Thyroid gland (tissue), 4 donors: ENCODE data around the gene B4GALT3. TPM values are rescaled to one million over a fixed set of nuclear protein-coding genes. Genes with fewer than 3 reads are reported as not detected.

ENCODE experiments used
- DNase-seq, 2 donors: peaks; one replicate each; pipeline ENCODE4 v3.0.0-alpha.2; 2019
- H3K27ac ChIP-seq, 3 donors: fragments of 200-600 bp; sonication (generic); 1 replicate in 2 of 3; 2 replicates in 1 of 3; pipeline ENCODE4 v1.5.1; 2016 to 2019; ENCODE audit warnings: mild to moderate bottlenecking in 1 of 3, moderate library complexity in 1 of 3
- H3K27me3 ChIP-seq: fragments of 200-600 bp; sonication (generic); one replicate; pipeline ENCODE4 v1.5.1; 2019
- H3K36me3 ChIP-seq, 2 donors: fragments of 200-600 bp; sonication (generic); one replicate each; pipeline ENCODE4 v1.5.1; 2016 to 2019
- H3K4me1 ChIP-seq, 2 donors: fragments of 200-600 bp; sonication (generic); one replicate each; pipeline ENCODE4 v1.5.1; 2017 to 2019
- H3K4me3 ChIP-seq, 3 donors: fragments of 200-600 bp; sonication (generic); replicated peaks in 1 of 3; 1 replicate in 2 of 3; 2 replicates in 1 of 3; pipeline ENCODE4 v1.5.1; 2016; ENCODE audit warnings: mild to moderate bottlenecking in 1 of 3
- H3K9me3 ChIP-seq: fragments of 200-600 bp; sonication (generic); one replicate; pipeline ENCODE4 v1.5.1; 2017
- CTCF ChIP-seq, 6 experiments: fragments of 200-600 bp in 3 of 6; fragments of 450-650 bp in 3 of 6; sonication (generic) in 3 of 6; IDR thresholded peaks; one replicate each; pipeline ENCODE4 v1.5.1; 2016 to 2019; ENCODE audit warnings: antibody characterized with exemption in 6 of 6, mild to moderate bottlenecking in 2 of 6, inconsistent platforms in 1 of 6, moderate library complexity in 1 of 6
- POLR2A ChIP-seq, 2 donors: fragments of 450-650 bp; IDR thresholded peaks; one replicate each; pipeline ENCODE4 v1.6.1; 2017; ENCODE audit warnings: antibody characterized with exemption in 2 of 2, mild to moderate bottlenecking in 2 of 2, moderate library complexity in 1 of 2
- WGBS, 2 donors: methylation state at CpG; one replicate each; pipeline ENCODE4 v1.1.5; 2017; 5-methylcytosine and 5-hydroxymethylcytosine counted together
- intact Hi-C: fragments of 100-400 bp; cut with DNase I; formaldehyde crosslinking; loops from one replicate; pipeline ENCODE4 v1.15.1; 2023
- total RNA-seq, 4 donors: library from RNA; depleted of rRNA; stranded (reverse); fragments of >200 nt; gene quantifications; one replicate each; pipeline ENCODE4 v1.2.3, GENCODE V29; 2016

B4GALT3 gene
- total RNA-seq, 4 donors from 2014 or later = 24.1 to 34.0 (median 29.2) TPM

GRCh38 chr1:161131523-161132409 is 45.5 kb downstream of the B4GALT3 start:
- WGBS, 2 donors = 2 to 3% methylated on average over 22 of the region's 22 CpGs
- Histone ChIP-seq H3K4me1 (peaks cover 20 to 28% of the 10 kb centered on the region in 2 donors), H3K9me3 (no peaks in the 10 kb centered on the region), H3K36me3 (peaks cover 10% of the 10 kb centered on the region in 2 donors), H3K27me3 (no peaks in the 10 kb centered on the region), H3K27ac (peak overlapping the region; percentile 86 to 98 (median 89)), H3K4me3 (peak overlapping the region; percentile 55 to 82 (median 72))
- peak; percentile 31 to 35 for DNase-seq
- intact Hi-C loops = no loop called here
- peak in 1 of 2 donors; percentile 12 for TF ChIP-seq POLR2A (IDR thresholded peaks at IDR 0.05)
- no peak for TF ChIP-seq CTCF (IDR thresholded peaks at IDR 0.05)

- Histone ChIP-seq H3K4me3 (no peak overlapping the region), H3K4me1 (peaks cover 20 to 28% of the 10 kb centered on the region in 2 donors), H3K27me3 (no peaks in the 10 kb centered on the region), H3K27ac (no peak overlapping the region), H3K36me3 (peaks cover 10% of the 10 kb centered on the region in 2 donors), H3K9me3 (no peaks in the 10 kb centered on the region)
- no peak for TF ChIP-seq CTCF (IDR thresholded peaks at IDR 0.05)
- no peak for TF ChIP-seq POLR2A (IDR thresholded peaks at IDR 0.05)
- intact Hi-C loops = no loop called here
- 61 to 65% methylated on average over 1 of the region's 1 CpG for WGBS, 2 donors
- DNase-seq = no peak
Measured at GRCh38 chr1:161130266-161130665, 47.0 kb downstream of the B4GALT3 start.

- TF ChIP-seq CTCF (IDR thresholded peaks at IDR 0.05) (no peak), POLR2A (IDR thresholded peaks at IDR 0.05) (no peak)
- H3K4me3 ChIP-seq = no peak overlapping the region
- no peaks in the 10 kb centered on the region for H3K27me3 ChIP-seq
- H3K36me3 ChIP-seq = peaks cover 18 to 19% of the 10 kb centered on the region in 2 donors
- H3K4me1 ChIP-seq = peaks cover 15 to 22% of the 10 kb centered on the region in 2 donors
- DNase-seq = no peak
- no peak overlapping the region for H3K27ac ChIP-seq
- intact Hi-C loops = no loop called here
- no peaks in the 10 kb centered on the region for H3K9me3 ChIP-seq
- WGBS, 2 donors = 95 to 97% methylated on average over 4 of the region's 4 CpGs
Measured at GRCh38 chr1:161128591-161129420, 48.5 kb downstream of the B4GALT3 start.

- no peaks in the 10 kb centered on the region for H3K9me3 ChIP-seq
- peaks cover 11 to 18% of the 10 kb centered on the region in 2 donors for H3K4me1 ChIP-seq
- no peak for TF ChIP-seq CTCF (IDR thresholded peaks at IDR 0.05)
- no peak for TF ChIP-seq POLR2A (IDR thresholded peaks at IDR 0.05)
- no peaks in the 10 kb centered on the region for H3K27me3 ChIP-seq
- 90 to 92% methylated on average over 2 of the region's 2 CpGs for WGBS, 2 donors
- intact Hi-C loops = no loop called here
- H3K36me3 ChIP-seq = peaks cover 26 to 28% of the 10 kb centered on the region in 2 donors
- H3K27ac ChIP-seq = no peak overlapping the region
- no peak overlapping the region for H3K4me3 ChIP-seq
- no peak for DNase-seq
Measured at GRCh38 chr1:161127649-161128048, 49.7 kb downstream of the B4GALT3 start.
